A549 (cell line): Measurements from ENCODE around the gene CD9.

Experiments
- CBX2 ChIP-seq: fragments of 200-600 bp; sonication (generic); IDR thresholded peaks from 2 replicates; pipeline ENCODE4 v1.6.1; 2016; ENCODE audit warnings: low read depth, mild to moderate bottlenecking, borderline replicate concordance
- CTCF ChIP-seq: fragments of >200 bp; sonication (Bioruptor Twin); formaldehyde crosslinking; IDR thresholded peaks from 3 replicates; pipeline ENCODE4 v1.5.1; 2016
- KDM1A ChIP-seq: fragments of 200-600 bp; sonication (generic); IDR thresholded peaks from 2 replicates; pipeline ENCODE4 v1.6.1; 2016; ENCODE audit warnings: low read depth, mild to moderate bottlenecking
- RFX5 ChIP-seq: fragments of 450-650 bp; IDR thresholded peaks from 2 replicates; pipeline ENCODE4 v1.7.1; 2014; ENCODE audit warnings: antibody characterized with exemption, mild to moderate bottlenecking, moderate library complexity
- SREBF2 ChIP-seq: fragments of 450-650 bp; IDR thresholded peaks from 2 replicates; pipeline ENCODE4 v1.6.1; 2014; ENCODE audit warnings: mild to moderate bottlenecking, moderate library complexity
- USF2 ChIP-seq: fragments of 450-650 bp; IDR thresholded peaks from 2 replicates; pipeline ENCODE4 v1.6.1; 2014; ENCODE audit warnings: antibody characterized with exemption
- TF ChIP-seq, protein P1 (sequence below): fragments of 200-600 bp; sonication (generic); IDR thresholded peaks from 2 replicates; pipeline ENCODE4 v1.6.1; 2016; ENCODE audit warnings: antibody characterized with exemption, mild to moderate bottlenecking, moderate library complexity

DNA sequence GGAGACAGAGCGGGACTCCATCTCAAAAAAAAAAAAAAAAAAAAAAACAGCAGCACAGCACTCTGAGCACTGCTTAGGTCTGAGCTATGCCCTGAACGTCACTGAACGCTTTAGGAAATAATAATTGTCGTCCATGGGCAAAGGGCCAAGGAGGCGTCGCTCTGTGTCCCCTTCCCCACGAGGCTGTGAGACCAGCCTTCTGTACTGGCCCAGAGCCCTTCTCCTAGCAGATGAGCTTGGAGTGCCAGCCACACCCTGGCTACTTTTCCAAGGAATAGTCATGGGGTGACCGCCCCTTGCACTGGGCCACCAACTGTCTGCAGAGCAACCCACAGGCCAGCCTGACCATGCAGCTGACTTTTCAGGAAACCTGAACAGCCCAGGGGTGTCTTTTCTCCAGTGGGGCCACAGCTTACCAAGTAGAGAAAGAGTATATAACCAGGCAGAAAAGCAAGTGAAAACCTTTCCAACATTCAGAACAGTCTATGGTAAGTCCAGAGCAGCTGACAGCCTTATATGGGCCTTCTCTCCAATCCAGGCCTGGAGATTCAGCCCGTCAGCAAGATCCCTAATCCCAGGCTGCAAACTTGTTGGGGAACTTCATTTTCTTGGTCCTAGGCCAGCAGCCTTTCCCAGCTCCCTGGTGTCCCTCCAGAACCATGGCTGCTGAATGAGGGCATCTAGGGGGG, 28.5 kb downstream of the CD9 start:
- TF ChIP-seq CTCF (no peak), RFX5 (no peak), SREBF2 (no peak), KDM1A (no peak), CBX2 (no peak), USF2 (no peak)
- TF ChIP-seq, protein P1, sequence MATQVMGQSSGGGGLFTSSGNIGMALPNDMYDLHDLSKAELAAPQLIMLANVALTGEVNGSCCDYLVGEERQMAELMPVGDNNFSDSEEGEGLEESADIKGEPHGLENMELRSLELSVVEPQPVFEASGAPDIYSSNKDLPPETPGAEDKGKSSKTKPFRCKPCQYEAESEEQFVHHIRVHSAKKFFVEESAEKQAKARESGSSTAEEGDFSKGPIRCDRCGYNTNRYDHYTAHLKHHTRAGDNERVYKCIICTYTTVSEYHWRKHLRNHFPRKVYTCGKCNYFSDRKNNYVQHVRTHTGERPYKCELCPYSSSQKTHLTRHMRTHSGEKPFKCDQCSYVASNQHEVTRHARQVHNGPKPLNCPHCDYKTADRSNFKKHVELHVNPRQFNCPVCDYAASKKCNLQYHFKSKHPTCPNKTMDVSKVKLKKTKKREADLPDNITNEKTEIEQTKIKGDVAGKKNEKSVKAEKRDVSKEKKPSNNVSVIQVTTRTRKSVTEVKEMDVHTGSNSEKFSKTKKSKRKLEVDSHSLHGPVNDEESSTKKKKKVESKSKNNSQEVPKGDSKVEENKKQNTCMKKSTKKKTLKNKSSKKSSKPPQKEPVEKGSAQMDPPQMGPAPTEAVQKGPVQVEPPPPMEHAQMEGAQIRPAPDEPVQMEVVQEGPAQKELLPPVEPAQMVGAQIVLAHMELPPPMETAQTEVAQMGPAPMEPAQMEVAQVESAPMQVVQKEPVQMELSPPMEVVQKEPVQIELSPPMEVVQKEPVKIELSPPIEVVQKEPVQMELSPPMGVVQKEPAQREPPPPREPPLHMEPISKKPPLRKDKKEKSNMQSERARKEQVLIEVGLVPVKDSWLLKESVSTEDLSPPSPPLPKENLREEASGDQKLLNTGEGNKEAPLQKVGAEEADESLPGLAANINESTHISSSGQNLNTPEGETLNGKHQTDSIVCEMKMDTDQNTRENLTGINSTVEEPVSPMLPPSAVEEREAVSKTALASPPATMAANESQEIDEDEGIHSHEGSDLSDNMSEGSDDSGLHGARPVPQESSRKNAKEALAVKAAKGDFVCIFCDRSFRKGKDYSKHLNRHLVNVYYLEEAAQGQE, result no peak
